Raji (cell line): ENCODE data around the gene ACOXL.

Source experiments
- POLR2A ChIP-seq: IDR thresholded peaks from 2 replicates; pipeline ENCODE4 v1.6.1; 2011; ENCODE audit warnings: low read depth, low read length, control low read depth; ENCODE audit not compliant: insufficient read depth

ACOXL gene

GRCh38 chr2:111135910-111136297, 403.5 kb downstream of the ACOXL start:
- no peak for TF ChIP-seq POLR2A

DNA sequence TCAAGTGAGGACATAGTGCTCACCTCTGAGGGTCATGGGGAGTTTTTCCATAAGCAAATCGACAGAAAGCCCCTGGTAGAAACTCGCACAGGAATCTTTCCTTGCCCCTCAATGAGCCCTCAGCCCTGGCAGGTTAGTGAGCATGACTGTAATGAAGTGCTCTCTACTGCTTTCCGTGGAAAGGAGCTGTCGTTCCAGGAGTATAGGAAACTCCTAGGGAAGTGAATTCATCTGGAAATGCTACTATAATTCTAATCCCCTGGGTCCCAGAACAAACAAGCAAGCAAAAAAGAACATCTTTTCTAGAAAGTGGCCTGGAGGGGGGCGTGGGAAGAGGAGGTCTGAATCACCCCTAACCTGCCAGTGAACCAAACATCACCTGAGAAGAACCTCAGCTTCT, 406.5 kb downstream of the ACOXL start:
- no peak for TF ChIP-seq POLR2A

DNA sequence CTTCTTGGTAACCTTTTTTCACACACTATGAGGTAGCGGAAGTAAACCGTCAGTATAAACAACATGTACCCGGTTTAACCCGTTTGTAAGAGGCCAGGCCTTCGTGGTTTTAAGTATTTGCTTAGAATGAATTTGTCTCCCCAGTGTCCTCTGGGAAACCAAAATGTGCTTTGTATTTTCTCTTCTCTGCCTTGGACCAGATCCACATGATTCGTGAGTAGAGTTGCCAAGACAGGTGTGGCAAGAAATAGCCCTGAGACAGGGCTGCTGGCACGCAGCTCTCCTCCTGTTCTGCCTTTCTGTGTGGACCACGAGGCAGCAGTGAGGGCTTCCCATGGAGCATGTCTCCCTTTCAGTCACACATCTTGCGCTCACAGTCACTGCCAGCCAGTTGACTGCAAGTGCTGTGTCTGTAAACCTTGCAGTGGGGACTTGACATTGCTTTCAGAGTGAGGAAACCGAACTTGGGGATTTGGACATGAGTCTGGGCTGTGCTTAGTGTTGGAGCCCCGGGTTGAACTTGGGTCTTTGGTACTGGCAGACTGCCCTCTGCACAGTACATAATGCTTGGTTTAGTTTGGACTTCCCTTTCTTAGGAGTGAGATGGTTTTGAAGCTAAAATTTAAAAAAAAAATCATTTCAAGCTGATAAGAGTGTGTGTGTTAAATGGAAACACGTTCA, 407.4 kb downstream of the ACOXL start:
- no peak for TF ChIP-seq POLR2A

DNA sequence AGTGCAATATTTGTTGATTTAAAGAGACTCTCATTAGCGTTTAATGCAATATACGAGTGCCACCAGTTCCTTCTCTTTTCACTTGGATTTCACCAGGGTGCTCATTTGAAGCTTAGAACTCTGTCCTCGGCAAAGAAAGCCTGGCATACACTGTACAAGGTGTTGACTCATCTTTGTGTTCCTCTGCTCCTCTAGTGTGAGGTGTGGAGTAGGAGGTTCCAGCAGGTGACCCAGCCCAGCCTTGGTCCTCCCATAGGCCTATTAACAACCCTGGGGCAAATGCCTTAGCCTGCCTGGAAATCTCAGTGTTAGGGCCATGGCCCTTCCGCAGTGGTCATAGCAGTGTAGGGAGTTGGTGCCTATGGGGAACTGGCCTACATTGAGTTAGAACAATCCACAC, 408.4 kb downstream of the ACOXL start:
- no peak for TF ChIP-seq POLR2A

GRCh38 chr2:111142101-111142500, 409.7 kb downstream of the ACOXL start:
- no peak for TF ChIP-seq POLR2A

- TF ChIP-seq POLR2A, result no peak
These were observed 410.9 kb downstream of the ACOXL start for GRCh38 chr2:111143107-111143842.

- no peak for TF ChIP-seq POLR2A
These were observed 411.4 kb downstream of the ACOXL start for GRCh38 chr2:111143843-111144198.

DNA sequence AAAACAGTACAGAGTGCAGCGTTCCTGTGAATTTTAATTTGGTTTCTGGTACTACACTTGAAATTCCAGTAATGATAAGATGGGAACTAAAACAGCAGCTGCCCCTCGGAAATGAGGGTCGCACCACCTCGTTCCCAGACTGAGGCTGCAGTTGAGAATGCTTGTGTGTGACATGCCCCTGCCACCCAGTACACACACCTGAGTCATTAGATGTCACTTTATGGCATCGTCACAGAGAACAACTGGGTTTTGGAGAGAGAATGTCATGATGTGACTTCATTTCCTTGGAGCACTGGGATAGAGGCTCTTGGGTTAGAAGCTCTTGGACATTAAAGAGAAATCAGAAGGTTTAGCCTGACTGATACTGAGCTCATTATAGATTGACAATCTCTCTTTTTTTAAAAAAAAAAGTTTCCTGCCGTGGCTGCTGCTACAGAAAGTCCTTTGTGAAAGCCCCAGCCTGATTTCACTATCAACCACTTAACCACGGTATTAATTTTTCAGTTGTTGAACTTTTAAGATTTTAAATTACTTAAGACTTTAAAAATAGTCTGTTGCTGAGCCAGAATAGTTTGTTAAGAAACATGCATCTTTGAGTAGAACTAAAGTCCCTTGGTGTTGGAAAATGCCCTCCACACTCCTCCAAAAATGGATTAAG, 412.9 kb downstream of the ACOXL start:
- no peak for TF ChIP-seq POLR2A

DNA sequence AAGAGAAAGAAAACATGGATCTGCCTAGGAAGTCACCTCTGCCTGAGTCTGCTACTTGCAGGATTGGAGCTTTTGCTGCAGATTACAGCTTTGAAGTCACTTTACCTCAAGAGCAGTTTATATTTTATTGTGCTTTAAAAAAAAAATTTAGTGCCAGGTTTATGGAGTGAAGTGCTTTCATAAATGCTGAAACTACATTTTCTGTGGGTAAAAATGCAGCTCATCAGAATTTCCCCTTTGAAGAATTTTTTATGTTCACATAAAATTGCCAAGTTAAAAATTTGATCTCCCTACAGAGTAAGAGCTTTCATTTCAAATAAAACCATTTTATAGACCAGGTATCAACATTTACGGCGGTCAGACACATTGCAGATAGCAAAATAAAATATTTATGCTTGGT, 413.6 kb downstream of the ACOXL start:
- TF ChIP-seq POLR2A, result no peak

DNA sequence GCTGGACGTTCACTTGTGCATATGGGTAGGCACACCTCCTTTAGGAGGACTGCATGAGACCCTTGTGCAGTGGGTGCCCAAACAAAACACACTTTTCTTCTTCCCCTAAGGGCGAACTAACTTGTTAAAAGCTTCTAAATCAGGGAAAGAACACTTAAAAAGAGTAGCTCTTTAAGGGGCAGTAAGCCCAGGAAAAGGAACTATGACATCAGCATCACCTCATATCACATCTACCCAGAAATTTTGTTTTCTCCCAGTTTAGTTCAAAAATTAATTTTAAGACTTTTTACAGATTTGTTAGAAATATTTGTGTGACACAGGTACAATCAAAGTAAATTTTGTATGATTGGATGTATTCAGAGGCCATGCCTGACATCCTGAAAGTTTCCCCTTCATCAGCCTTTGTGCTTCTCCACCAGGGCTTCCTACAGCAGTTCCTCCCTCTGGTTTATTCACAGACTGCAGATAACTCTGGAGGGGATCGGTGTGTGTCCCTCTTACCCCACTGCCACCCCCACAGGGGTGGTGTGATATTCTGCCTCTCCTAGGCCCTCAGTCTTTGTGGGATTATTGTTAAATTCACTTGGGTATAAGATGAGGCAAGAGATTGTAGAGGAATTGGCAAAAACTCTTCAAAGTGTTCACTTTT, 416.0 kb downstream of the ACOXL start:
- no peak for TF ChIP-seq POLR2A

DNA sequence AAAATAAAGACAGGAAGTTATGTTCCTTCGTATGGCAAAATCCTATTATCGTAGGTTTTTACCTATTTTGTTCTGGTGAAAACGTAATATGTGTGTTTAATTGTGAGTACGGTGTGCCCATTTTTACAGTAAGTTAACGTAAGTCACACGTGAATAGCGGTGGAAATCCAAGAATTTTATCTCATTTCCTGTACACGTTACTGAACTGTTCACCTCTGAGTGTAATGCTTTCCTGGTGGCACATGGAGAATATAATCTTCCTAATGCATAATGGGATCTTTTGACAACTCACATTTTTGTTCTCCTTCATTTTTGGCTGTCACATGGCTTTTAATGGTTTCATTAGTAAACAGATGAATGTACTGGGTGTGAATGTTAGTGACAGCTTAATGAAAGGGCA, 416.6 kb downstream of the ACOXL start:
- TF ChIP-seq POLR2A, result no peak

GRCh38 chr2:111149882-111150455, 417.6 kb downstream of the ACOXL start:
- no peak for TF ChIP-seq POLR2A

- no peak for TF ChIP-seq POLR2A
These were observed 422.4 kb downstream of the ACOXL start for GRCh38 chr2:111154758-111155157.

GRCh38 chr2:111155610-111156009, 423.2 kb downstream of the ACOXL start:
- TF ChIP-seq POLR2A, result no peak

DNA sequence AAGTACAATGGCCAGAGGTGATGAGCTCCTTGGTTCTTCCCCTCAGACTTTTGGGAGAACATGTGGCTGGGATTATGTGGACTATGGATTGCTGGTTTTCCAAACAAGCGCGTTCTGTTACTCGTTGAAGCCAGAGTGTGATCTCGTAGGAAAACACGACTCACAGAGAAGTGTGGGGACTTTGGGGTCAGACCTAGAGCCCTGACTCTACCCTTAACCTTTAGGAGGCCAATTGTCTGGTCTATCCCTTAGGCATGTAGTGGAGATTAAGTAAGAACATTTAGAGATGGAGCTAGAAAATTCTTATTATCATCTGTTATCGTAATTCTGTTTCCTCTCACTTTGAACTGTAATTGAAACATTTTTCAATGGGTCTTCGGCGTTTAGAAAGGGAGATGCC, 424.2 kb downstream of the ACOXL start:
- TF ChIP-seq POLR2A, result no peak

GRCh38 chr2:111157071-111157661, 424.8 kb downstream of the ACOXL start:
- peak; percentile 31; the same call in 1 of the 2 replicates for TF ChIP-seq POLR2A

DNA sequence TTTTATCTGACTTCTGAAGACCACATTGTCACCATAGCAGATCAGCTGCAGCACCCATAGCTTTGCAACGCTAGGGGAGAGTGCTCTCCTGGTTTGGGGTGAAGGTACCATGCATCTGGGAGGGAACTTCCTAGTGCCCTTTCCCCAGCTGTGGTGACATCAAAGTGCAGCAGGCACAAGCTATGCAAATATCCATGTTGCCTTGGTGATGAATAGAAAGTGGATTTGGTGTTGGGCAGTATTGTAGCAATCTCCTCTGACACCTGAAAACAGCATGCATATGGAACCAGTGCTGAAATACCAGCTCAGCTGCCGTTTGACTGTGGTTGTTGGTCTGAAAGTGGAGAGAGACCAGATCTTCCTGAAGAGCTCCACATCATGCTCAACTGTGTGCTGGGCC, 425.4 kb downstream of the ACOXL start:
- no peak for TF ChIP-seq POLR2A
